ENCODE results near the gene SH3TC2. TPM values are rescaled to one million over a fixed set of nuclear protein-coding genes. Genes with fewer than 3 reads are reported as not detected.
"Not testable (repeated sequence)": the region's sequence is repeated elsewhere in the genome, so short reads cannot be mapped to it uniquely, and the experiment has no call there.

The SH3TC2 gene
- total RNA-seq, 2 donors from 2014 or later = 0.33 to 8.6 TPM

DNA sequence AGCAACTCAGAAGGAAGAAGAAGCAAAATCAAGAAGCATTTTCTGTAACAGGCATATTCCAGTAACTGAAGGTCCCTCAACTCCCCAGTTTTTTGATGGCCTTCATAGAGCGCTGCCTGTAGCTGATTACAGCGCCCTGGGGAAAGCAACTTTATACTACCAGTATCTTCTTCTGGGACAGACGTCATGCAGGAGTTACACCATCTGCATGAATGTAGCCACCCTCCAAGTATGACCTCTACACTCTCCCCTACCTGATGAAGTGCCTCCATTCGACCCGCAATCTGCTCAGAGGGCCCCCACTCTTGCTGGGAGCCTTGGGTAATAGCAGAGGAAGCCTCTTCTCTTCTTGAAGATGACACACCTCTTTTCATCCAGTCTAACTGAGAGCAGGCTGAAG is 21.0 kb upstream of the SH3TC2 start:
- DNase-seq (no peak), ATAC-seq (no peak)
- Histone ChIP-seq H3K36me3 (replicated peaks in 1 of 2; ENCODE audit: insufficient read depth in 1 of 2, low read depth in 2 of 2) (no peaks in the 10 kb centered on the region), H3K27me3 (no peaks in the 10 kb centered on the region), H3K4me3 (no peak overlapping the region), H3K27ac (no peak overlapping the region), H3K4me1 (no peaks in the 10 kb centered on the region), H3K9me3 (no peaks in the 10 kb centered on the region)
- 64 to 74% methylated on average over 5 of the region's 5 CpGs for WGBS, 2 donors
- TF ChIP-seq POLR2A (IDR thresholded peaks at IDR 0.05) = no peak
- TF ChIP-seq, protein P1, sequence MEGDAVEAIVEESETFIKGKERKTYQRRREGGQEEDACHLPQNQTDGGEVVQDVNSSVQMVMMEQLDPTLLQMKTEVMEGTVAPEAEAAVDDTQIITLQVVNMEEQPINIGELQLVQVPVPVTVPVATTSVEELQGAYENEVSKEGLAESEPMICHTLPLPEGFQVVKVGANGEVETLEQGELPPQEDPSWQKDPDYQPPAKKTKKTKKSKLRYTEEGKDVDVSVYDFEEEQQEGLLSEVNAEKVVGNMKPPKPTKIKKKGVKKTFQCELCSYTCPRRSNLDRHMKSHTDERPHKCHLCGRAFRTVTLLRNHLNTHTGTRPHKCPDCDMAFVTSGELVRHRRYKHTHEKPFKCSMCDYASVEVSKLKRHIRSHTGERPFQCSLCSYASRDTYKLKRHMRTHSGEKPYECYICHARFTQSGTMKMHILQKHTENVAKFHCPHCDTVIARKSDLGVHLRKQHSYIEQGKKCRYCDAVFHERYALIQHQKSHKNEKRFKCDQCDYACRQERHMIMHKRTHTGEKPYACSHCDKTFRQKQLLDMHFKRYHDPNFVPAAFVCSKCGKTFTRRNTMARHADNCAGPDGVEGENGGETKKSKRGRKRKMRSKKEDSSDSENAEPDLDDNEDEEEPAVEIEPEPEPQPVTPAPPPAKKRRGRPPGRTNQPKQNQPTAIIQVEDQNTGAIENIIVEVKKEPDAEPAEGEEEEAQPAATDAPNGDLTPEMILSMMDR (IDR thresholded peaks at IDR 0.05) = no peak
- intact Hi-C loops (cut with DNase I) = no loop called here

DNA sequence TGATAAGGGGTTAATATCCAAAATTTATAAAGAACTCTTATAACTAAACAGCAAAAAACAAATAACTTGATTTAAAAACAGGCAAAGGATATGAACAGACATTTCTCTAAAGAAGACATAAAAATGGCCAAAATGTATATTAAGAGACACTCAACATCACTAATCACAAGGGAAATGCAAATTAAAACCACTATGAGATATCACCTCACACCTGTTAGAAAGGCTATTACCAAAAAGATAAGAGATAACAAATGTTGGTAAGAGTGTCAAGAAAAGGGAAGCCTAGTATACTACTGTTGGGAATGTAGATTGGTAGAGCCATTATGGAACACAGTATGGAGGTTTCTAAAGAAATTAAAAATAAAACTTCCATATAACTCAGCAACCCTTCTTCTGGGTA is 19.4 kb upstream of the SH3TC2 start:
- intact Hi-C loops (cut with DNase I) = no loop called here
- TF ChIP-seq, protein P1 (IDR thresholded peaks at IDR 0.05) = no peak
- TF ChIP-seq POLR2A (IDR thresholded peaks at IDR 0.05) = no peak
- H3K27ac ChIP-seq = no peak overlapping the region
- no peaks in the 10 kb centered on the region for H3K4me1 ChIP-seq
- no peak overlapping the region for H3K4me3 ChIP-seq
- ATAC-seq = no peak
- no peaks in the 10 kb centered on the region for H3K36me3 ChIP-seq (replicated peaks in 1 of 2; ENCODE audit: insufficient read depth in 1 of 2, low read depth in 2 of 2)
- no peak for DNase-seq
- no peaks in the 10 kb centered on the region for H3K9me3 ChIP-seq
- no peaks in the 10 kb centered on the region for H3K27me3 ChIP-seq

DNA sequence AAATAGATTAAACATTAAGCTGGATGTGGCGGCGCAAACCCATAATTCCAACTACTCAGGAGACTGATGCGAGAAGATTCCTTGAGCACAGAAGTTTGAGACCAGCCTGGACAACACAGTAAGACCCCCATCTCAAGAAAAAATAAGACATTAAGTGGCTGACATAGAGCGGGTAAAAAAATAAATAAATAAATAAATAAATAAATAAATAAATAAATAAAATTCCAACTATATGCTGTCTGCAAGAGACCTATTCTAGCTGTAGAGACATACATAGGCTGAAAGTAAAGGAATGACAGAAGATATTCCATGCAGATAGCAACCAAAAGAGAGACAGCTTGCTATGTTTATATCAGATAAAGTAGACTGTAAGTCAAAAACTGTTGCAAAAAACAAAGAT is 17.4 kb upstream of the SH3TC2 start:
- Histone ChIP-seq H3K4me1 (no peaks in the 10 kb centered on the region), H3K36me3 (replicated peaks in 1 of 2; ENCODE audit: insufficient read depth in 1 of 2, low read depth in 2 of 2) (no peaks in the 10 kb centered on the region), H3K27me3 (no peaks in the 10 kb centered on the region), H3K27ac (no peak overlapping the region), H3K4me3 (no peak overlapping the region), H3K9me3 (no peaks in the 10 kb centered on the region)
- TF ChIP-seq, protein P1 (IDR thresholded peaks at IDR 0.05) = no peak
- no peak for TF ChIP-seq POLR2A (IDR thresholded peaks at IDR 0.05)
- no peak for ATAC-seq
- no peak for DNase-seq
- intact Hi-C loops (cut with DNase I) = no loop called here
- 76 to 99% methylated on average over 4 of the region's 4 CpGs for WGBS, 2 donors

DNA sequence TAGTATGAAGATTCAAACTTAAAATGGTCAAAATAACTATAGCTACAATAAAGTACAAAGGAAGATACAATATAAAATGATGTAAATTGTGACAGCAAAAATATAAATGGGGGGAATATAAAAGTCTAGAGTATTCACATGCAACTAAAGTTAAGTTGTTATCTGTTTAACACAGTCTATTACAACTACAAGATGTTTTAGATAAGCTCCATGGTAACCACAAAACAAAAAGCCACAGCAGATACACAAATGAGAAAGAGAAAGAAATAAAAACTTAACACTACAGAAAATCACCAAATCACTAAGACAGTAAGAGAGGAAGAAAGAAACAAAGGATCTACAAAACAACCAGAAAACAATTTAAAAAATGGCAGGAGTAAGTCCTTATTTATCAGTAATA is 17.0 kb upstream of the SH3TC2 start:
- ATAC-seq (no peak), DNase-seq (no peak)
- Histone ChIP-seq H3K4me1 (no peaks in the 10 kb centered on the region), H3K9me3 (no peaks in the 10 kb centered on the region), H3K36me3 (replicated peaks in 1 of 2; ENCODE audit: insufficient read depth in 1 of 2, low read depth in 2 of 2) (no peaks in the 10 kb centered on the region), H3K27me3 (no peaks in the 10 kb centered on the region), H3K4me3 (no peak overlapping the region), H3K27ac (no peak overlapping the region)
- TF ChIP-seq POLR2A (IDR thresholded peaks at IDR 0.05) = no peak
- TF ChIP-seq, protein P1 (IDR thresholded peaks at IDR 0.05) = no peak
- intact Hi-C loops (cut with DNase I) = no loop called here

DNA sequence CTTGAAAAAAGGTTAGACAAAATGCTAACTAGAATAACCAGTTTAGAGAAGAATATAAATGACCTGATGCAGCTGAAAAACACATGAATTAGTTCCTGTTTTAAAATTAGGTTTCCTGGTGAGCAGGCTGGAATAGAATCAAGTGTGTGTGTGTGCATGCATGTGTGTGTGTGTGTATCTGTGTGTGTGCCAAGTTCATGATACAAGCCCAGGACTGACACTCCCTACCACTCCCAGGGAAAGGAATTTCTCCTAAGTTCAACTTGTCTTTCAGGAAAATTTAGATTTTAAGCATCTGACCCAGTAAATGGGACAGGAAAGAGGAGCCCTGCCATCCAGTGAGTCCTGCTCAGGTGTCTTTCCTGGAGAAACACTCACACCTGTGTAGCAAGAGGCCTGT is 11.2 kb upstream of the SH3TC2 start:
- H3K4me3 ChIP-seq; intact Hi-C loops (cut with DNase I); H3K36me3 ChIP-seq (replicated peaks in 1 of 2; ENCODE audit: insufficient read depth in 1 of 2, low read depth in 2 of 2); H3K27me3 ChIP-seq; H3K27ac ChIP-seq; H3K4me1 ChIP-seq; H3K9me3 ChIP-seq: not testable (repeated sequence)
- ATAC-seq = peak; percentile 47
- peak in 1 of 4 donors; percentile 9 for DNase-seq
